SIG-M5 treated with dmso at 0.1 percent for 504 hours (cell line): ENCODE data around the gene FNDC1.
"Not testable (repeated sequence)": the region's sequence is repeated elsewhere in the genome, so short reads cannot be mapped to it uniquely, and the experiment has no call there.

Experiments
- DNase-seq: peaks from one replicate; lab custom pipeline; 2025; ENCODE audit not compliant: unreplicated experiment; lab: John Stamatoyannopoulos, UW

The FNDC1 gene

DNA sequence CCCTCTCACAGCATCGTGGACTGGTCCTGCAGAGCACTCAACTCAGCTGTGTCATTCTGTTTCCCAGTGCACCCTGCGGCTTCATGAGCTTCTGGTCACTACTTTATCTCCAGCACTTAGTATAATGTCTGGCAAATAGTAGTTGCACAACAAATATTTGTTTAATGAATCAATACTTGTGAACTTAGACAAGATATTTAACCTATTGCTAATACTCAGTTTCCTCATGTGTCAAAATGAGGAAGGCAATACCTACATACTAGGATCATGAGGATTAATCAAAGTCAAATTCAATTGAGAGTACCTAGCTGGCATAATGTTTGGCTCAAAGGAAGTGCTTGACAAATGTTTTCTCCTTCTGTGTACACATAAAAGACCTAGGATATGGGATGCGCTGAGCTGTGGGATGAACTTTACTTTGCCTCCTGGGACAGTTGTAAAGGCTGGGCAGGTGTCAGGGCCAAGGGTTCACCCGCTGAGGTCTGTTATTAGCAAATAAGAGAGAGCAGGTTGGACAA lies 86.3 kb downstream of the FNDC1 start:
- DNase-seq: no peak

DNA sequence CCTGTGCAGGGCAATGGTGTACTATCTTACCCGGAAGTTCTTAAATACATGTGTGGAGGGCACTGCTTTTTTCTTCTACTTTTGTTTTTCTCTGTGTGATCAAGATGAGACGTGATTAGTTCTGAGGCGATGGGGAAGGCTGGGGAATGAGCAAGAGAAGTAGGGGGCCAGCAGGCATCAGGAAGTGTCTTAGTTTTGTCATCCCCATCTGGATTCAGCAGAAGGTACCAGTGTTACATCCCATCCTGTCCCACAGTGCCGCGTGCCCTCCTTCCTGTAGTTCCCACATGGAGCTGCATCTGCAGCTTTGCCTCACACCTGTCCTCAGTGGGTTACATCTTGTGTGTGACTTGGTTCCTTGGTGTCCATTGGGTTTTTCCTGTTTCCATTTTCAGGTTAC lies 86.9 kb downstream of the FNDC1 start:
- no peak for DNase-seq

DNA sequence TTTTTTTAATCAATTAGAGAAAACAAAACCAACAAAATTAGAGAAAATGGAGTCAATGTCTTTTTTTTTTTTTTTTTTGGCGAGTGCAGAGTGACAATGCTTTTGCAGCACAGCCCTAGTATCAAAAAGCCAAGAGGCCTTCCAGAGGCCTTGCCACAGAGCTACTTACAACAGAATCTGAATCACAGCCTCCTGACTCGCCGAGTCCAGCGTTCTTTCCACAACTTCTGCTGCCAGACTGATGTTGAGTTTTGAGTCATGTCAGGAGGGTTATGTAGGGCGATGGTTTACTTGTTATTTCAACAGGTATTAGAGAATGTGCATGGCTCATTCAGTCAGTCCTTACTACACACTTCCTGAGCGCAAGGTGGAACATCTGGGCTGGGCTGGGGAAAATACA lies 88.6 kb downstream of the FNDC1 start:
- no peak for DNase-seq

GRCh38 chr6:159259441-159260125 lies 90.4 kb downstream of the FNDC1 start:
- no peak for DNase-seq

- DNase-seq: no peak
Observed at GRCh38 chr6:159260208-159260607, 91.0 kb downstream of the FNDC1 start.

- no peak for DNase-seq
Observed at GRCh38 chr6:159261995-159262394, 92.8 kb downstream of the FNDC1 start.

DNA sequence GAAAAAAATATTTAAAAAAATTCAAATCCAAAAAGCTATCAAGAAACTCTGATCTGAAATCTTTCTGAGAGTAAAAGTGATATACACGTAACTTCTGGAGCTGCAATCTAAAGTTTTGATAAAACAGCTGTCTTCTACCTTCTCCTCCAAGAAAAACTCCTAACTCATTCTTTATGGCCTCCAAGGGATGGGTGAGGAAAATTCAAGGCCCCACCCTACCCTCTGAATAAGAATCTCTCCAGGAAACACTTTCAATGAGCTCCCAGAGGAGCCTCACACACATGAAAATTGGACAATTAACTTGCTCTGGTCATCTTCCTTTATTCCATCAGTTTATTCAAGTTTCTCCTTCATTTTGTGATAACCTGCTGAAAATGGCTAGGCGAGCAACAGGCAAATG lies 93.4 kb downstream of the FNDC1 start:
- no peak for DNase-seq

- DNase-seq: no peak
Observed at GRCh38 chr6:159267165-159267564, 98.0 kb downstream of the FNDC1 start.

DNA sequence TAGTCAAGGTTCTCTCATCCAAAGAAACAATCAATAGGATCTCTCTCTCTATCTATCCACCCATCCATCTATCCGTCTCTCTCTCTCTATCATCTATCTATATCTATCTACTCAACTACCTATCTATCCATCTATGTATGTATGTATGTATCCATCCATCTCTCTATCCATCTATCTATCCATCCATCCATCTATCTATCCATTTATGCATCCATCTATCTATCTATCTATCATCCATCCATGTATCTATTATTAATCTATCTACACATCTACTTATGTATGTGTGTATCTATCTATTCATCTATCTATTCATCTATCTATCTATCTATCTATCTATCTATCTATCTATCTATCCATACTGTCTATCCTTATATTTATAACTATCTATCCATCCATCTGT lies 99.3 kb downstream of the FNDC1 start:
- no peak for DNase-seq

- DNase-seq: no peak
Observed at GRCh38 chr6:159271257-159271656, 102.1 kb downstream of the FNDC1 start.

GRCh38 chr6:159278626-159279025 lies 109.4 kb downstream of the FNDC1 start:
- no peak for DNase-seq

DNA sequence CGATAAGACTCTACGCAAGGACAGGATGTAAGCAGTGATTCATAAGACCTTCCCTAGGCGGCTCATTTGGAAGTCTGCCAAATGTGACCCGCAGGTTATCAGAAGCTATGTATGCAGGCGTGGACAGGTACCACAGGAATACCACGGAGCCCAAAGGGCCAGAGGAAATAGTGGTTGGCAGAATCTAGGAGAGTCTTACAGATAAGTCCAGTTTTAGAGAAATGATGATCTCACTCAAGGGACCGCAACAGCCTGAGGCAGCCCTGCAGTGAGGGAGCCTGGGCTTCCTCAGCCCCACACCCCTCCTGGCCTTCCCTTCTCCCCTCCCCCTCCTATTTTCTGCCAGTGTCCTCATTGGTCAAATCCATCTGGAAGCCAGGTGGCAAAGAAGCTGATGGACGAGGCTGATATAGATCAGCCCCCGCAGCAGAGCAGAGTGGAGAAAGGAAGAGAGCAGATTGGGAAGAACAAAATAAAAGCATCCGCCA lies 110.6 kb downstream of the FNDC1 start:
- no peak for DNase-seq

GRCh38 chr6:159282421-159282820 lies 113.2 kb downstream of the FNDC1 start:
- no peak for DNase-seq

- DNase-seq: not testable (repeated sequence)
Observed at GRCh38 chr6:159284661-159285060, 115.5 kb downstream of the FNDC1 start.

DNA sequence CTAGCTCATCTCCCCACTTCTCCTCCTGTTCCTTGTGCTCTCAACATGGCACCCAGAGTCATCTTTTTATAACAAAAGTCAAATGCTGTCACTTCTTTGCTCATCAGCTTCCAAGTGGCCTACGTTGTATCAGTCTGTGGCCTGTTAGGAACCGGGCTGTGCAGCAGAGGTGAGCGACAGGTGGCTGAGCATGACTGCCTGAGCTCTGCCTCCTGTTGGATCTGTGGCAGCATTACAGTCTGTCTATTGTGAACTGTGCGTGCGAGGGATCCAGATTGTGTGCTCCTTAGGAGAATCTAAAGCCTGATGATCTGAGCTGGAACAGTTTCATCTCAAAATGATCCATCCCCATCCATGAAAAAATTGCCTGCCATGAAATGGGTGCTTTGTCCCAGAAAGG lies 129.6 kb downstream of the FNDC1 start:
- no peak for DNase-seq

DNA sequence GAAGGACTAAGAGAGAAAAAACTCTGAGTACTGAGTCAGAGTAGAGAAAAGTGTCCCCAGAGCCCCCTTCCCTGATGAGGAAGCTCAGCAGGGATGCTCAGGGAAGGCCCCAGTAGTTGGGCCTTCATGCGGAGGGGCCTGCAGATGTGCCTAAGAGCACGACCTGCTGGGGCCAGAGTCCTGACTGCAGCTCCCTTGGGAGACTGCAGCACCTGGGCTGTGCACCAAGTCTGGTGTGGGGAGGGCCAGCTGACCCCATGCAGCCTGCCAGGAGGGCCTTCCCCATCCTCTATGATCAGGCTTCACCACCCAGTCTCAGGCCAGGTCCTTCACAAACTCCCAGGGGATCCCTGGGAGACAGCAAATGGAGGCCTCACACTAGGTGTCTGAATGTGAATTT lies 130.4 kb downstream of the FNDC1 start:
- DNase-seq: no peak

- no peak for DNase-seq
Observed at GRCh38 chr6:159301277-159301676, 132.1 kb downstream of the FNDC1 start.

DNA sequence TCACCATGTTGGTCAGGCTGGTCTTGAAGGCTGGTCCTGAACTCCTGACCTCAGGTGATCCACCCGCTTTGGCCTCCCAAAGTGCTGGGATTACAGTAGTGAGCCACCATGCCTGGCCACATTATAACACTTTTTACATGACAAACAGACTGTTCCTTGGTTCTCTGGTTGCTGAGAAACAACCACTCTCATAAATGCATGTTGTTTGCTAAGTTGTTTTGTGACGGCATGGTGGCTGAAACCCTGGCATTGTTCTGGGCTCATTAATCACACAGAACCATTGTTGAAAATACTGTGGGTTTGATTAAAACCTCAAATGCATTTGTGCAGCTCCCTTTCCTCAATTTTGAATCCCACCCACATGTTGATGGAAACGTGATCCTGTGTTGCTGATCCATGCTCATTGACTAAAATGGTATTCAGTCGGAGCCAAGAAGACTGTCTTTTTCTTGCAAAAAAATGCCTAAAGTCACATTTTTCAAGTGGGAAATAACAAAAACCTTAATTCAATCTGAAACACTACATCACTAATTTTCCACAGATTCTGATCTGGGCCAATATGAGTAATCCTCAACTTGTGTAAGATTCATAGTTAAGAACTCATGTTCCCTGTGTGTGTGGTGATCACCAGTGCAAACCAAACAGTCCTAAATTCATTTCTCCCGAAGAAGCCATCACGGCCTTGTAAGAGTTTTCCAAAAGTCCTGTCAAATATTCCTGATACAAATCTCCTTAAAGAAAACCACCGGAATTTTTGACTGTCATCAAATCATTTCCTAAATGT lies 132.8 kb downstream of the FNDC1 start:
- no peak for DNase-seq

GRCh38 chr6:159302594-159302992 lies 133.4 kb downstream of the FNDC1 start:
- DNase-seq: no peak

GRCh38 chr6:159303159-159303558 lies 134.0 kb downstream of the FNDC1 start:
- no peak for DNase-seq

DNA sequence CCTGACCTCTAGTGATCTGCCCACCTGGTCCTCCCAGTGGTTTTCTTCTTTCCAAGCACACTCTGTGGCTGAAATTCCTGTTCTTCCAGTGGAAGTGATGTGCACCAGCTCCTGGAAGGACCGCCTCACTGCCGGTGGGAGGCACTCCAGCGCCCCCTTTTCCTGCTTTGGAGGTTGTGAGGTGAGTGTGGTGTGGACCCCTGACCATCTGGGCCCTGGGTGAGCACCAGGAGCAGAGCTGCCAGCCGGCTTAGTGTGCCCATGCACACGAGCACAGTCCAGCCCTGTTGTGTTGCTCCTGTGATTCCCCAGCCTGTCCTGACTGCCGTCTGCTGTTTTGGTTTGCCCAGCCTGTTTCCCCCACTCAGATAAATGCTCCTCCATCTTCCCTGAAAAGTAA lies 134.6 kb downstream of the FNDC1 start:
- DNase-seq: no peak

- DNase-seq: no peak
Observed at GRCh38 chr6:159304641-159305040, 135.4 kb downstream of the FNDC1 start.
